Stimulated activated CD8-positive, alpha-beta memory T cell treated with anti-CD3 and anti-CD28 coated beads, Interleukin-7, amount 100 ng/mL, for 48 hours (primary cell): ENCODE results near the gene MINDY2.
"Not testable (repeated sequence)": the region's sequence is repeated elsewhere in the genome, so short reads cannot be mapped to it uniquely, and the experiment has no call there.

ENCODE experiments used
- DNase-seq, 2 donors: peaks; one replicate each; pipeline ENCODE4 v3.0.0-alpha.2; 2020; ENCODE audit warnings: low read depth in 1 of 2; ENCODE audit errors: extremely low read depth in 1 of 2

MINDY2 gene

GRCh38 chr15:58805095-58805494 is 34.0 kb downstream of the MINDY2 start:
- no peak for DNase-seq

DNA sequence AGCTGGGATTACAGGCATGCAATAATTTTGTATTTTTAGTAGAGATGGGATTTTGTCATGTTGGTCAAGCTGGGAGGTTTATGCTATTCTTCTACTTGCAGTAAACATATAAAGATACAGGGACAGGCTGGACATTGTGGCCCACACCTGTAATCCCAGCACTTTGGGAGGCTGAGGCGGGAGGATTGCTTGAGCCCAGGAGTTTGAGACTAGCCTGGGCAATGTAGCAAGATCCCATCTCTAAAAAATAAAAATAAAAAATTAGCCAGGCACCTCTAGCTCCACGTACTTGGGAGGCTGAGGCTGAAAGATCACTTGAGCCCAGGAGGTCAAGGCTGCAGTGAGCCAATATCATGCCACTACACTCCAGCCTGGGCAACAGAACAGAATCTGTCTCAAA is 52.2 kb downstream of the MINDY2 start:
- not testable (repeated sequence) for DNase-seq

- no peak for DNase-seq
These were observed 59.5 kb downstream of the MINDY2 start for GRCh38 chr15:58830556-58830955.

DNA sequence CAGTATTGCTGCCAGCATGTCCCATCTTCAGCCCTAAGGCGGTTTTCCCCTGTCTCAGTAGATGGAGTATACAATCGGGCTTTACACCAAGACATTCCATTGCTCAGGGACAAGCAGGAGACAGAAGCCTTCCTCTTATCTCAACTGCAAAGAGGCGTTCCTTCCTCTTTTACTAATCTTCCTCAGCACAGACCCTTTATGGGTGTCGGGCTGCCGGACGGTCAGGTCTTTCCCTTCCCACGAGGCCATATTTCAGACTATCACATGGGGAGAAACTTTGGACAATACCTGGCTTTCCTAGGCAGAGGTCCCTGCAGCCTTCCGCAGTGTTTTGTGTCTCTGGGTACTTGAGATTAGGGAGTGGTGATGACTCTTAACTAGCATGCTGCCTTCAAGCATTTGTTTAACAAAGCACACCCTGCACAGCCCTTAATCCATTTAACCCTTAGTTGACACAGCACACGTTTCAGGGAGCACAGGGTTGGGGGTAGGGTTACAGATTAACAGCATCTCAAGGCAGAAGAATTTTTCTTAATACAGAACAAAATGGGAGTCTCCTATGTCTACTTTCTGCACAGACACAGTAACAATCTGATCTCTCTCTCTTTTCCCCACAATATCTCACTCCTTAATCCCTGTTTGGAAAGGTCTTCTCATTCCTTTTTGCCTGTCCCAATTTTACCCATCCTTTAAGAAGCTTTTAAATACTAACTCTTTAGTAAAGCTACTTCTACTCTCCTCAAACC is 62.8 kb downstream of the MINDY2 start:
- DNase-seq: not testable (repeated sequence)

- DNase-seq: no peak
These were observed 68.4 kb downstream of the MINDY2 start for GRCh38 chr15:58839485-58839884.

GRCh38 chr15:58840048-58840447 is 68.9 kb downstream of the MINDY2 start:
- DNase-seq: no peak

- DNase-seq: no peak
These were observed 71.8 kb downstream of the MINDY2 start for GRCh38 chr15:58842713-58843396.

- DNase-seq: not testable (repeated sequence)
These were observed 80.1 kb downstream of the MINDY2 start for GRCh38 chr15:58851205-58851604.

DNA sequence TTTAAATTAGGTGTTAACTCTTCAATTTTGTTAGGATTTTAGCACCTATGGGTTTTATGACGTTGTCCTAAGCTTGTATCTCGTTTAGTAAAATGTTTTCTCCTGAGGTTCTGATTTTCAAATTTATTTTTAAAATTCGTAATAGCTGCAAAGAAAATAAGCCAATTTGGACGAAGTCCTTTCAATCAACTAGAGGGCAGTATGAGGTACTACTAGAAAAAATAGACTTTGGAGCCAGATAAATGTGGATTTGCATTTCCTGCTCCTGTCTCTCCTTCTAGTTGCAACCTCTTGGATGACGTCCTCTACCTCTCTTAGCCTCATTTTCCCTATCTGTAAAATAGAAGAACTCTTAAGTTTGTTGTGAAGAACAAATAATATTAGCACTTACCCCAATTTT is 81.2 kb downstream of the MINDY2 start:
- no peak for DNase-seq

DNA sequence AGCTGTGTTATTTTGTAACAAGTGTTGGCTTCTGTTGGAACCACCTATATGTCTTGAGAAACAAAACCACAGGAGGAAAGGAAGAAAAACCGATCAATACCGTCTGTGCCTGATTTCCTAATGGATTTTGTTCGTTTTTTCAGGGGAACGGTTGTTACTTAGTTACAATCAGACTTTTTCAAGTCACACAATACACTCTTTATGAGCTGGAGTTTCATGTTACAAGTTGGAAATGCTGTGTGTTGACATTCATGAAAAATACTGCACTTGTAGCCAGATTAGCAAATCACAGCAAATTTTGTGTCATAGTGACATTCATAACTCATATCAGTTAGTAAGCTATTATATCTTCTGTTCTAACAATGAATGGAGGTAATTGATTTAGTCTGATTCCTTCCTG is 83.5 kb downstream of the MINDY2 start:
- DNase-seq: no peak

- DNase-seq: no peak
These were observed 85.0 kb downstream of the MINDY2 start for GRCh38 chr15:58856086-58856485.

DNA sequence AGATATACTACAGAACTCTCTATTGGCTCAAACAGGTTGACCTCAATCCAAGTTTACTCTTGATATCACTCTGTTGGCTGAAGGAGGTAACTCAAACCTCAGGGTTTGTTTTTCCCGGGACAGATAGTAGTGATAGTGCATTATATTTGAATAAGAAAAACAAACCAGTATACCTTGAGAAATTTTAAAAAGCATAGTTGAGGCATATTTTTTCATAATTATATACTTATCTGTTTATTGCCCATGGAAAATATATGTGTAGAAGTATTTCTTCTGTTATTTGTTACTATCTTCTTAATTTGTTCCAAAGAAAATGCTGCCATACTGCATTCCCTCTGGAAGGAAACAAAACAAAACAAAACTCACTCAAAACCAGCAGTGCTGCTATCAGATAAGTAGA is 85.5 kb downstream of the MINDY2 start:
- not testable (repeated sequence) for DNase-seq

GRCh38 chr15:58862326-58862725 is 91.2 kb downstream of the MINDY2 start:
- DNase-seq: no peak

- DNase-seq: no peak
These were observed 93.7 kb downstream of the MINDY2 start for GRCh38 chr15:58864602-58865424.

DNA sequence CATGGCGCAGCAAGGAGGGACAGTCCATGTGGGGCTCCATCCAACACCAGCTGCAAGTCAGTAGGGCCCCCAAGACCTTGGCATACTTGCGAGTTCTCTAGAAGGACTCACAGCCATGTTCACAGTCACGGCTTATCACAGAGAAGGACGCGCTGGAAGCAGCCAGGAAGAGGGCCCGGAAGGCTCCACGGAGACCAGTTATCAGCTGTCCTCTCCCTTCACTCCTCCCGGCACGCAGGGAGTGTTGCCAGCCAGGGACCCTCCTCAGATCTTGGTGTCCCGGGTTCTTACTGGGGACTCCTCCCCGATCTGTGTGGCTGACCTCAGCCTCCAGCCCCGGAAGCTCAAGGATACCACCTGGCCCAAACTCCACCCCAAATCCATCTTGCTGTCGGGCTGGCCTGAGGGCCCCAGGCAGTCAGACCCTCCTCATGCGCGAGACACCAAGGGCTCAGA is 94.4 kb downstream of the MINDY2 start:
- no peak for DNase-seq

GRCh38 chr15:58867926-58868325 is 96.8 kb downstream of the MINDY2 start:
- DNase-seq: no peak

GRCh38 chr15:58870451-58870850 is 99.3 kb downstream of the MINDY2 start:
- no peak for DNase-seq

DNA sequence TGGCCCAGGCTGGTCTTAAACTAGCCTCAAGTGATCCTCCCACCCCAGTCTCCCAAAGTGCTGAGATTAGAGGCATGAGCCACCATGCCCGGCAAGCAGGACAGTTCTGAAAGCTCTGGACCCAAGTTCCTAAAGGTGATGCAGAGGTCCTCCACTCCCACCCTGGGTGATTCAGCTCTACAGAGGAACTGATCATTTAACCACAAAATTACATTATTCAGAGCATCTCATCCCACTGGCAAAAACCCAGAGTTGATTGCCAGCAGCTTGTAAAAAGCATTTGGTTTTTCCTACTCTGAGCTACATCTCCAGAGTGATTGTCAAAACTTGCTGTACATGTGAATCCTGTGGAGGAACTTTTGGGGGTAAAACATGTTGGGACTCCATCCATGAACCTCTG is 102.2 kb downstream of the MINDY2 start:
- no peak for DNase-seq

GRCh38 chr15:58875343-58875742 is 104.2 kb downstream of the MINDY2 start:
- no peak for DNase-seq

GRCh38 chr15:58876306-58877106 is 105.4 kb downstream of the MINDY2 start:
- DNase-seq: no peak
